Limb (tissue), 2 donors: ENCODE results near the gene UNC5B.

ENCODE experiments used
- DNase-seq, 2 donors: peaks; one replicate each; pipeline ENCODE4 v3.0.0-alpha.2; 2016; ENCODE audit errors: extremely low spot score in 2 of 2

The UNC5B gene

GRCh38 chr10:71222601-71223346 is 10.4 kb downstream of the UNC5B start:
- peak in 1 of 2 donors; percentile 23 for DNase-seq

GRCh38 chr10:71223347-71224058 is 11.1 kb downstream of the UNC5B start:
- no peak for DNase-seq

- no peak for DNase-seq
Observed at GRCh38 chr10:71225291-71226058, 13.1 kb downstream of the UNC5B start.

- no peak for DNase-seq
Observed at GRCh38 chr10:71228875-71229675, 16.7 kb downstream of the UNC5B start.

- no peak for DNase-seq
Observed at GRCh38 chr10:71229726-71230655, 17.6 kb downstream of the UNC5B start.

- no peak for DNase-seq
Observed at GRCh38 chr10:71230656-71231025, 18.3 kb downstream of the UNC5B start.

GRCh38 chr10:71231206-71231605 is 18.8 kb downstream of the UNC5B start:
- DNase-seq: no peak

- DNase-seq: peak; percentile 56 to 80
Observed at GRCh38 chr10:71232089-71232998, 20.0 kb downstream of the UNC5B start.

- DNase-seq: no peak
Observed at GRCh38 chr10:71233482-71233892, 21.1 kb downstream of the UNC5B start.

- DNase-seq: no peak
Observed at GRCh38 chr10:71234004-71234894, 21.9 kb downstream of the UNC5B start.

GRCh38 chr10:71234970-71235685 is 22.8 kb downstream of the UNC5B start:
- peak in 1 of 2 donors; percentile 24 for DNase-seq

- no peak for DNase-seq
Observed at GRCh38 chr10:71235808-71236207, 23.4 kb downstream of the UNC5B start.

- peak; percentile 59 to 68 for DNase-seq
Observed at GRCh38 chr10:71236286-71236685, 23.9 kb downstream of the UNC5B start.

- no peak for DNase-seq
Observed at GRCh38 chr10:71236822-71237682, 24.7 kb downstream of the UNC5B start.

- no peak for DNase-seq
Observed at GRCh38 chr10:71237843-71238623, 25.7 kb downstream of the UNC5B start.

- DNase-seq: no peak
Observed at GRCh38 chr10:71238626-71239025, 26.3 kb downstream of the UNC5B start.
